SU-DHL-6 (cell line): ENCODE results near the gene ACP6.
A peak's percentile ranks its signal among the peaks of the same experiment; 100 is the strongest.
"Not testable (repeated sequence)": the region's sequence is repeated elsewhere in the genome, so short reads cannot be mapped to it uniquely, and the experiment has no call there.

Experiments
- H2AFZ ChIP-seq: fragments of 200-600 bp; sonication (generic); 2 replicates; pipeline ENCODE4 v1.6.1; 2014; ENCODE audit warnings: low read depth, mild to moderate bottlenecking, moderate library complexity, mixed read lengths, antibody characterized with exemption, low read length; ENCODE audit not compliant: severe bottlenecking
- H3F3A ChIP-seq: fragments of 200-600 bp; shearing (Covaris generic); 2 replicates; pipeline ENCODE4 v1.6.0; 2016; ENCODE audit warnings: antibody characterized with exemption, mild to moderate bottlenecking; ENCODE audit not compliant: insufficient read depth
- H3K27ac ChIP-seq: fragments of 200-600 bp; sonication (generic); 2 replicates; pipeline ENCODE4 v1.5.1; 2016; ENCODE audit warnings: low read depth, mild to moderate bottlenecking, low read length, moderate library complexity, mixed read lengths
- H3K27me3 ChIP-seq: fragments of 200-600 bp; sonication (generic), shearing (Covaris generic); 2 replicates; pipeline ENCODE4 v1.6.0; 2014; ENCODE audit warnings: mild to moderate bottlenecking, low read length
- H3K36me3 ChIP-seq: fragments of 200-600 bp; sonication (generic); 2 replicates; pipeline ENCODE4 v1.6.1; 2014; ENCODE audit warnings: mild to moderate bottlenecking, low read length, mixed read lengths
- H3K4me2 ChIP-seq: fragments of 300-600, 200-600 bp; shearing (Covaris generic), sonication (generic); 2 replicates; pipeline ENCODE4 v1.6.0; 2014; ENCODE audit warnings: low read length, low read depth, mild to moderate bottlenecking; ENCODE audit not compliant: poor library complexity, severe bottlenecking
- H3K4me3 ChIP-seq: fragments of 200-600 bp; sonication (generic); 2 replicates; pipeline ENCODE4 v1.5.1; 2014; ENCODE audit warnings: antibody characterized with exemption, low read length, mild to moderate bottlenecking, mixed read lengths; ENCODE audit not compliant: insufficient read depth, poor library complexity, severe bottlenecking
- H3K79me2 ChIP-seq: fragments of 200-600 bp; sonication (generic); 2 replicates; pipeline ENCODE4 v1.6.1; 2014; ENCODE audit warnings: mild to moderate bottlenecking, low read length, moderate library complexity; ENCODE audit not compliant: insufficient read depth
- H3K9ac ChIP-seq: fragments of 200-600 bp; sonication (generic); 2 replicates; pipeline ENCODE4 v1.7.0; 2014; ENCODE audit warnings: mild to moderate bottlenecking, low read length
- H3K9me2 ChIP-seq: fragments of 200-600 bp; sonication (generic); replicated peaks from 2 replicates; pipeline ENCODE4 v1.6.1; 2014; ENCODE audit warnings: low read length; ENCODE audit not compliant: insufficient read depth
- H3K9me3 ChIP-seq: fragments of 200-600 bp; sonication (generic); 2 replicates; pipeline ENCODE4 v1.6.1; 2014; ENCODE audit warnings: low read length, mixed read lengths; ENCODE audit not compliant: insufficient read depth
- H4K20me1 ChIP-seq: fragments of 200-600 bp; sonication (generic); 2 replicates; pipeline ENCODE4 v1.6.1; 2014; ENCODE audit warnings: low read depth, mild to moderate bottlenecking, antibody characterized with exemption, low read length, moderate library complexity, mixed read lengths
- EZH2phosphoT487 ChIP-seq: fragments of 200-600 bp; sonication (generic), shearing (Covaris generic); conservative IDR thresholded peaks from 2 replicates; pipeline ENCODE4 v1.6.1; 2018; ENCODE audit warnings: mild to moderate bottlenecking, antibody characterized with exemption, low read length, moderate library complexity, mixed read lengths
- TF ChIP-seq, protein P1 (sequence below): fragments of 200-600 bp; sonication (generic); IDR thresholded peaks from one replicate; pipeline ENCODE4 v1.5.1; 2017; ENCODE audit warnings: antibody characterized with exemption, mild to moderate bottlenecking, low read length, moderate library complexity; ENCODE audit not compliant: insufficient read depth, poor library complexity, severe bottlenecking

The ACP6 gene

DNA sequence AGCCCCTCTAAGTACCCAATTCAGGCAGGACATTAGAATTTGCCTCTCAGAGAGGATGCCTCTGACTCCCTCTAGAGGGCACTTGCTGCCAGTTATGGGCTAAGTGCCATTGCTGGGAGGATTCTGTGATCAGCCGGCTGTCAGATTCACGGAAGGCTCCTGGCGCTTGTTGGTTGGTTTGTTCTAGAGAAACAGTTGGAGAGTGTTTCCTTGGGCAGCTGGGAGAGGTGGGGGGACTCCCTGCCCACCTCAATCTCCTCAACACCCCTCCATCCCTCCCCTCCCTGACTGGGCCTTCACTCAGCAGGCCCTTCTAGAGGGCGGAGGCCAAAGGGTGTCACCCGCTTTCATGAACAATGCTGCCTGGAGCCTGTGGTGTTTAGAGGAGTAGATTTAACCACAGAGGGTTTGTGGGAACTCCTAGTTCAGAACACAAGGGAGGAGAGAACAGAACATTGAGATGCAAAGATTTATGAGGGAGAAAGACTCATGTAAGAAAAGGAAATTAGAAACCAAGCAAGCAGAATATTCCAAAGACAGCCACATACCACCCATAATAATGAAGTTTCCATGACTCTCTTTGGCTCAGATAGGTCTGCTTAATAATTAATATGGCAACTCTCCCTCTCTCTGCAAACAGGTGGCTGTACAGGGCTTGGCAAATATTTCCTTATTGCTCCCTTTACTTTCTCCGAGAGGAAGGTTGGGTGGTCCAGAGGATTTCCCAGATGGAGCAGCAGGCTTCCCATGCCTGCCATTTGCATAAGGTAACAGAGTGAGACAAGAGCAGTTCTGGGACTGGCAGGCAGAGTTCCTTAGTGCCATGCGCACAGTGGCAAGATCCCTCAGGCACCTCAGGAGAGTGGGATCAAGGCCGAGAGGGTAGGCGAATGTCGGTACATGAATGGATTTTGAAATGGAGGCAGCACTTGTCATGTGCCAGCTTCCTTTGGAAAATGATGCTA, 30.0 kb upstream of the ACP6 start:
- H3K9me2 ChIP-seq: no peaks in the 10 kb centered on the region
- no peak overlapping the region for H2AFZ ChIP-seq
- H3K27me3 ChIP-seq: no peaks in the 10 kb centered on the region
- H3K4me3 ChIP-seq: no peak overlapping the region
- no peaks in the 10 kb centered on the region for H3K36me3 ChIP-seq
- no peak overlapping the region for H3K9ac ChIP-seq
- no peaks in the 10 kb centered on the region for H3K9me3 ChIP-seq
- no peak overlapping the region for H3K27ac ChIP-seq
- no peaks in the 10 kb centered on the region for H3K79me2 ChIP-seq
- H3F3A ChIP-seq: no peaks in the 10 kb centered on the region
- no peak overlapping the region for H3K4me2 ChIP-seq
- H4K20me1 ChIP-seq: no peaks in the 10 kb centered on the region
- TF ChIP-seq, protein P1, sequence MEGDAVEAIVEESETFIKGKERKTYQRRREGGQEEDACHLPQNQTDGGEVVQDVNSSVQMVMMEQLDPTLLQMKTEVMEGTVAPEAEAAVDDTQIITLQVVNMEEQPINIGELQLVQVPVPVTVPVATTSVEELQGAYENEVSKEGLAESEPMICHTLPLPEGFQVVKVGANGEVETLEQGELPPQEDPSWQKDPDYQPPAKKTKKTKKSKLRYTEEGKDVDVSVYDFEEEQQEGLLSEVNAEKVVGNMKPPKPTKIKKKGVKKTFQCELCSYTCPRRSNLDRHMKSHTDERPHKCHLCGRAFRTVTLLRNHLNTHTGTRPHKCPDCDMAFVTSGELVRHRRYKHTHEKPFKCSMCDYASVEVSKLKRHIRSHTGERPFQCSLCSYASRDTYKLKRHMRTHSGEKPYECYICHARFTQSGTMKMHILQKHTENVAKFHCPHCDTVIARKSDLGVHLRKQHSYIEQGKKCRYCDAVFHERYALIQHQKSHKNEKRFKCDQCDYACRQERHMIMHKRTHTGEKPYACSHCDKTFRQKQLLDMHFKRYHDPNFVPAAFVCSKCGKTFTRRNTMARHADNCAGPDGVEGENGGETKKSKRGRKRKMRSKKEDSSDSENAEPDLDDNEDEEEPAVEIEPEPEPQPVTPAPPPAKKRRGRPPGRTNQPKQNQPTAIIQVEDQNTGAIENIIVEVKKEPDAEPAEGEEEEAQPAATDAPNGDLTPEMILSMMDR: peak; percentile 81
- TF ChIP-seq EZH2phosphoT487: no peak

DNA sequence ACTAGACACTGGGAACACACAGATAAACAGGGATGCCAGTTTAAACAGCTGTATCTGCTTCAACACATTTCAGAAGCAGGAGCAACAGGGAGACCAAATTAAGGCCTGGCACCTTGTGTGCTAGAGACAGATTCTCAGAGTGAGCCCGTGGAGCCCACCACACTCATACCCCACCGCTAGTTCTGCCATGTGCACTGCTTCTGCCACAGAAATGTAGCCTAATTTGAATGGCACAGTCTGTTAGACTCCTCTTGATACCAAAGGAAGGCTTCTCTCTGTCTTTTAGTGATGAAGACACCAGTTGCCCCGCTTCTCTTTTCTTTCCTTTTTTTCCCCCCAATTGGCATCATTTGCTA, 29.3 kb upstream of the ACP6 start:
- no peak overlapping the region for H3K27ac ChIP-seq
- no peak overlapping the region for H3K9ac ChIP-seq
- no peak overlapping the region for H3K4me3 ChIP-seq
- no peaks in the 10 kb centered on the region for H3K27me3 ChIP-seq
- no peak overlapping the region for H2AFZ ChIP-seq
- no peaks in the 10 kb centered on the region for H3K9me2 ChIP-seq
- H4K20me1 ChIP-seq: no peaks in the 10 kb centered on the region
- no peaks in the 10 kb centered on the region for H3K79me2 ChIP-seq
- H3K4me2 ChIP-seq: no peak overlapping the region
- TF ChIP-seq EZH2phosphoT487: no peak
- TF ChIP-seq, protein P1: no peak
- H3K36me3 ChIP-seq: no peaks in the 10 kb centered on the region
- no peaks in the 10 kb centered on the region for H3K9me3 ChIP-seq
- no peaks in the 10 kb centered on the region for H3F3A ChIP-seq

GRCh38 chr1:147683163-147683763, 12.9 kb upstream of the ACP6 start:
- no peak for TF ChIP-seq EZH2phosphoT487
- TF ChIP-seq, protein P1: no peak
- H3K4me3 ChIP-seq: no peak overlapping the region
- H2AFZ ChIP-seq: no peak overlapping the region
- H3K36me3 ChIP-seq: no peaks in the 10 kb centered on the region
- no peak overlapping the region for H3K4me2 ChIP-seq
- no peaks in the 10 kb centered on the region for H3K27me3 ChIP-seq
- H3K27ac ChIP-seq: no peak overlapping the region
- no peaks in the 10 kb centered on the region for H3K79me2 ChIP-seq
- H4K20me1 ChIP-seq: no peaks in the 10 kb centered on the region
- peaks cover 12% of the 10 kb centered on the region; the same call in 1 of the 2 replicates for H3K9me3 ChIP-seq
- no peaks in the 10 kb centered on the region for H3K9me2 ChIP-seq
- no peaks in the 10 kb centered on the region for H3F3A ChIP-seq
- no peak overlapping the region for H3K9ac ChIP-seq

DNA sequence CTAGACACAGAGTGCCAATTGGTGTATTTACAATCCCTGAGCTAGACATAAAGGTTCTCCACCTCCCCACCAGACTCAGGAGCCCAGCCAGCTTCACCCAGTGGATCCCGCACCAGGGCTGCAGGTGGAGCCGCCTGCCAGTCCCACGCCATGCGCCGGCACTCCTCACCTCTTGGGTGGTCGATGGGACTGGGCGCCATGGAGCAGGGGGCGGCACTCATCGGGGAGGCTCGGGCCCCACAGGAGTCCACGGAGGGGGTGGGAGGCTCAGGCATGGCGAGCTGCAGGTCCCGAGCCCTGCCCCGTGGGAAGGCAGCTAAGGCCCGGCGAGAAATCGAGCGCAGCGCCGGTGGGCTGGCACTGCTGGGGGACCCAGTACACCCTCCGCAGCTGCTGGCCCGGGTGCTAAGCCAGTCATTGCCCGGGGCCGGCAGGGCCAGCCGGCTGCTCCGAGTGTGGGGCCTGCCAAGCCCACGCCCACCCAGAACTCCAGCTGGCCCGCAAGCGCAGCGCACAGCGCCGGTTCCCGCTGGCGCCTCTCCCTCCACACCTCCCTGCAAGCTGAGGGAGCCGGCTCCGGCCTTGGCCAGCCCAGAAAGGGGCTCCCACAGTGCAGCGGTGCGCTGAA, 10.4 kb upstream of the ACP6 start:
- H3K4me3 ChIP-seq, H3K27ac ChIP-seq, H3K36me3 ChIP-seq, H4K20me1 ChIP-seq, H3K9ac ChIP-seq, H3K79me2 ChIP-seq, H2AFZ ChIP-seq, H3K9me2 ChIP-seq, H3K4me2 ChIP-seq, H3K27me3 ChIP-seq, H3F3A ChIP-seq: not testable (repeated sequence)
- H3K9me3 ChIP-seq: peaks cover 18% of the 10 kb centered on the region; the same call in 1 of the 2 replicates

- H4K20me1 ChIP-seq, H3K79me2 ChIP-seq, H3K27ac ChIP-seq, H3K4me2 ChIP-seq, H2AFZ ChIP-seq, H3K9me2 ChIP-seq, H3K9ac ChIP-seq, H3K4me3 ChIP-seq, H3K27me3 ChIP-seq, H3K36me3 ChIP-seq, H3F3A ChIP-seq: not testable (repeated sequence)
- peaks cover 17% of the 10 kb centered on the region; the same call in 1 of the 2 replicates for H3K9me3 ChIP-seq
These were observed 7.4 kb upstream of the ACP6 start for GRCh38 chr1:147677681-147678080.
